Right ventricle myocardium superior (tissue), 1 donor: ENCODE results near the gene UBR3. TPM values are rescaled to one million over a fixed set of nuclear protein-coding genes. Genes with fewer than 3 reads are reported as not detected.
"Not testable (repeated sequence)": the region's sequence is repeated elsewhere in the genome, so short reads cannot be mapped to it uniquely, and the experiment has no call there.

Experiments
- ATAC-seq: fragments of 200-7000 bp; cut with Tn5 transposase; one replicate; pipeline ENCODE4 v1.9.1; 2020; ENCODE audit warnings: mild to moderate bottlenecking; ENCODE audit not compliant: poor library complexity
- DNase-seq: peaks from one replicate; pipeline ENCODE4 v3.0.0-alpha.2; 2020
- intact Hi-C: fragments of 100-400 bp; cut with DNase I; formaldehyde crosslinking; loops from one replicate; pipeline ENCODE4 v1.11.2; 2022
- total RNA-seq: library from RNA; stranded (reverse); fragmentation: NEBNext Ultra II Directional; extraction: Animal tissue kit (Norgen Biotek cat#: 25700); gene quantifications from one replicate; pipeline ENCODE4 v1.2.1, GENCODE V29; 2021
- donor health status: DM: no; HTN: yes; CAD: no; lungs with severe emphysema.

The UBR3 gene
- total RNA-seq, 1 donor from 2014 or later: 112 TPM

- DNase-seq: no peak
- intact Hi-C loops: no loop called here
- no peak for ATAC-seq
Observed at GRCh38 chr2:170106102-170106840, 279.0 kb downstream of the UBR3 start.

GRCh38 chr2:170113168-170113894 is 286.1 kb downstream of the UBR3 start:
- intact Hi-C loops: no loop called here
- ATAC-seq (no peak), DNase-seq (no peak)

- DNase-seq: no peak
- intact Hi-C loops: no loop called here
- no peak for ATAC-seq
Observed at GRCh38 chr2:170115501-170116229, 288.4 kb downstream of the UBR3 start.

- no peak for DNase-seq
- intact Hi-C loops: no loop called here
- no peak for ATAC-seq
Observed at GRCh38 chr2:170118641-170119040, 291.4 kb downstream of the UBR3 start.

- ATAC-seq, intact Hi-C loops, DNase-seq: not testable (repeated sequence)
Observed at GRCh38 chr2:170119326-170119725, 292.1 kb downstream of the UBR3 start.

- DNase-seq: no peak
- ATAC-seq: no peak
- intact Hi-C loops: no loop called here
Observed at GRCh38 chr2:170121689-170122088, 294.4 kb downstream of the UBR3 start.

- intact Hi-C loops: no loop called here
- DNase-seq (no peak), ATAC-seq (no peak)
Observed at GRCh38 chr2:170122883-170123547, 295.8 kb downstream of the UBR3 start.

- intact Hi-C loops: no loop called here
- no peak for DNase-seq
- no peak for ATAC-seq
Observed at GRCh38 chr2:170123593-170123992, 296.3 kb downstream of the UBR3 start.

GRCh38 chr2:170126138-170126728 is 299.0 kb downstream of the UBR3 start:
- ATAC-seq, intact Hi-C loops, DNase-seq: not testable (repeated sequence)

Other genes starting within 250 kb of the UBR3 start
- 35.5 TPM for gene PPIG, start 243.1 kb upstream of the UBR3 start, total RNA-seq
- gene CFAP210, start 133.0 kb upstream of the UBR3 start, total RNA-seq: not detected
- gene PHOSPHO2, start 133.0 kb upstream of the UBR3 start, total RNA-seq: 3.3 TPM
- 23.0 TPM for gene KLHL23, start 93.6 kb upstream of the UBR3 start, total RNA-seq
- gene SSB, start 28.6 kb upstream of the UBR3 start, total RNA-seq: 45.4 TPM
- gene METTL5, start 2.5 kb upstream of the UBR3 start, total RNA-seq: 69.1 TPM